Measurements from ENCODE around the gene JMJD1C.

GRCh38 chr10:63275094-63275493 lies 190.7 kb downstream of the JMJD1C start:
- TF ChIP-seq CTCF (IDR thresholded peaks at IDR 0.05) = no peak
- TF ChIP-seq POLR2A (IDR thresholded peaks at IDR 0.05) = no peak
